ENCODE data around the gene TRMT1.

TRMT1 gene

GRCh38 chr19:13070425-13071140 lies 46.0 kb downstream of the TRMT1 start:
- no peak for DNase-seq

- DNase-seq: peak in 1 of 4 experiments; percentile 23
Measured at GRCh38 chr19:13069415-13070359, 46.9 kb downstream of the TRMT1 start.

DNA sequence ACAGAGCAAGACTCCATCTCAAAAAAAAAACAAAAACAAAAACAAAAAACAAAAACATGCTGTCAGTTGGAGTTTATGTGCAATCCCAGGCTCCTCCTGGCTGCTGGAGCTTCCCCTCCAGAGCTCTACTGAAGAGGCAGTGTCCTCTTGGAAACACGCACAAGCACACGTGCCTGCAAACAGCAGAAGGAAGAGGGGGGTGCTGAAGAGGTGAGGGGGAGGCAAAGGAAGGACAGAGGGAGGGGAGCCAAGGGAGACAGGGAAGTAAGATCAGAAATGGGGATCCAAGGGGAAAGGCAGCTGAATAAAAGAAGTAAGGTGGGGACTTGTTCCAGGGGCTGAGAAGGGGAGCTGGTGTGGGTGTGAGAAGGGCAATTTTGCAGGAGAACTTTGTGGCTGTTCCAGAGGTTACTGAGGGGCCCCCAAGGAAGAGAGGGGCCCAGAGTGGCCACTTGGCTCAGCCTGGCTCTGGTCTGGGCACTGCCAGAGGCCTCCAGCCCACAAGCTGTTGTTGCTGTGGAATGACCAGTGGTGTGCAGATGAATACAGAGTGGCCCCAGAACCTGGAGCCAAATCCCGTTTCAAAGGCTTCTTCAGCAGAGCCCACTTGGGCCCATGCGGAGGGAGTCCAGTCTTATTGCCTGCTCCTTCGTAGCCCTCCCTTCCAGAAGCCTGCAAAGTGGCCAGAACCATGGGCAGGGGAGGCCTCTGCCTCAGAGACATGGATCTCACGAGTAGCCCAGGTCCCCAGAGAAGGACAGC lies 48.3 kb downstream of the TRMT1 start:
- peak; percentile 37 to 65 (median 50) for DNase-seq

GRCh38 chr19:13066933-13067807 lies 49.4 kb downstream of the TRMT1 start:
- DNase-seq: no peak

- peak in 3 of 4 experiments; percentile 41 to 58 (median 48) for DNase-seq
Measured at GRCh38 chr19:13066226-13066625, 50.3 kb downstream of the TRMT1 start.

DNA sequence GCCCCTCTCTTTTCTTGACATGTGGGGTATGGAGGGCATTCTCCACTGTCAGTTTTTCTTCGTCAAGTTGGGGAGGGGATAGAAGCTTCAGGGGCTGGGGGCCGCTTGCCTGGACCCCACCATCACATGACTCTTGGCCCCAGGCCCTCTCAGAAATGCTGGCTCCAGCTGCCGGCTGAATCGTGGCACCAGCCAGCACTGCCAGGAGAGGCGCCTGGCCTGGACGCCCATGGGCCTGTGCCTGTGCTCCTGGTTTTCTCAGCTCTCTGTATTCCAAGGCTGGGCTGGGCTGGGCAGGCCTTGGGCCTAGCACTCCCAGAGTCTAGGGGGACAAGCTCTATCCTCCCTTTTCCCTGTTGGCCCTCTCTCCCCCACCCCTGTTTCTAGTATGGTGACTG lies 52.4 kb downstream of the TRMT1 start:
- no peak for DNase-seq

GRCh38 chr19:13063461-13064091 lies 53.0 kb downstream of the TRMT1 start:
- DNase-seq: no peak

- no peak for DNase-seq
Measured at GRCh38 chr19:13062317-13062716, 54.2 kb downstream of the TRMT1 start.

- peak; percentile 84 to 93 (median 90) for DNase-seq
Measured at GRCh38 chr19:13060964-13061927, 55.3 kb downstream of the TRMT1 start.

- no peak for DNase-seq
Measured at GRCh38 chr19:13060233-13060963, 56.1 kb downstream of the TRMT1 start.

DNA sequence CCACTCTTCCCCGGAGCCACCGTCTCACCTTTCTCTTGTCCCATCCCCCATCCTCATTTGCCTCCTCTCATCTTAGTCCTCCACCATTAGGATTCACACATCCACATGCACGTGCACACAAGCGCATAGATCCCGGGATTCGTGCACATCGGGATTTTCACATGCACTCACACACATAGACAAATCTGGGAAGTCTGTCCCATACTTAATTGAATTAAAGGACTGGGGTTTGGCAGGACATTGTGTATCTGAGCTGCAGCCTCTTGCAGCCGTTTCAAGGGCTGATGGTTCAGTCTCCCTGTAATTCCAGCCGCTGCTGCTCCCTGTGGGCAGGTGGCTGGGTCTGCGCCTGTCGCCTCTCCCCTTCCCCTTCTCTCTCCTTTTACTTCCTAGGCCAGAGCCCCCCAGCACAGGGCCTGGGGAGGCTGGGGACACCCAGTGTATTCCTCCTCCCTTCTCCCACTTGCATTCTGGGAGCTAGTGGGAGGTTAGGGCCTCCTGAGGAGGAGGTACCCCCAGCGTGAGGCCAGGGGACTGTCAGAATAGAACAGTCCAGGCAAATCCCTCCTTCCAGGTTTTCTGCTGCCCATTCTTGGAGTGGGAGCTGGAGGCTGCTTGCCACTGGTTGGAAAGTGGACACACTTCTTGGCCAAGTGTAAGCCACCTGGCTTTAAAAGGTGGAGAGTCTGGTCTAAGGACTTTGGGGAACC lies 57.4 kb downstream of the TRMT1 start:
- no peak for DNase-seq

DNA sequence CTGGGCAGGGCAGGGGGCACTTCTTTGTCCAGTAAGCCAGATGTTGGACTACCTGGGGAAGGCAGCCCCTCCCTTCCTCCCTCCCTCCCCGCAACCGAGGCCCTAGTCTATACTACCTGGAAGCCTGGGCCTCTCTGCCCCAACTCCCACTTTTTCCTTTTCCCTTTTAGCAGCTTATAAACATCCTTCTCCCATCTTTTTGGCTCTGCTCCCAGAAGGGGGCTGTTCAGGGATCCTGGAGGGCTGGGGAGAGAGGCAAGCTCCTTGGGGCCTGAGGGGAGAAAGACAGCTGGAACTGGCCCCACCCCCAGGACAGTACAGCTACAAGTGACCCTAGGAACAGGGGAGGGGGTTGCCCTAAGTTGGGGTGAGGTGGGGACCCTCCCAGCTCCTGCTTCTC lies 58.8 kb downstream of the TRMT1 start:
- no peak for DNase-seq

DNA sequence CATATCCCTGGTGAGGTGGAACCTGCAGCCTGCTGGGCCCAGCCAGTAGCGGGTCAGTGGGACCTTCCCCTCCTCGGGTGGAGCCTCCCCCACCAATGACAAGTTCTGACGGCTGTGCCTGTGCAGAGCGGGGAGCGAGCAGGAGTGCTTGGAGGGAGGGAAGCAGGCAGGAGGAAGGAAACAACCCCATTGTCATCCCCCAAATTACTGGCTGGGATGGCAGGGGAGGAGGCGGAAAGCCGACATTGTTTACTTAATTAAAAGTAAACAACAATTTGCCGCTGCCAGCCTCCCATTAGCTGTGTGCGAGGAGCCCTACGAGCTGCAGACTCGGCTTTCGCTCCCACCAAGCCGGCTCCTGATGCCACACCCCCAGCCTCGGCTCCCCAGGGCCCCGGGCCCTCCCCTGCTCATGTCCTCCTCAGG lies 59.4 kb downstream of the TRMT1 start:
- DNase-seq: no peak

DNA sequence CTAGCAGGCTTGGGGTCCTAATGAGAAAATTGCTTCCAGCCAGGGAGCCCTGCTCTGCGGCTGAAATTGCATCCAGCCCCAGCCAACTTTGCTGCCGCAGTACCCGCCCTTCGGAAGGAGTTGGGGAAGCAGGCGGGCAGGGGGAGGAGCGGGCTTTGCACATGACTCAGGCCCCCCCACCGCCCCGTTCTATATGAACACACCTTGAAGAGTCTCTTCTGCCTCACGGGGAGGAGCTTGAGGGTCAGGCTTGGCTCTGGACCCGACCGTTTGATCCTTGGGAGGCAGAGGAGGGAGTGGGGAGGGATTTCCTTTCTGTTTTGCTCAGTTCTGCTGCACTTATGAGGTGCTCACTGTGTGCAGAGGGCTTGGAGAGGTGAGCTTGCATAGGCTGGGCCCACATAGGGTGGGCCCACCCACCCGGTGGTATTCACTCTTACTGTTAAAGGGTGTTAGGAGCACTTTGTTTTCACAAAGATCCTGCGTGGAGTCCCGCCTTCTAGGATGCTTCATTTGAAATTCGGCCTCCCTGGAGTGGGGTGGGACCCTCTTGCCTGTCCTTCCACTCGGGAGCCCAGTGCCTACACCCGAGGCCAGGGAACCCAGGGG lies 60.4 kb downstream of the TRMT1 start:
- DNase-seq: no peak

- no peak for DNase-seq
Measured at GRCh38 chr19:13055213-13056051, 61.1 kb downstream of the TRMT1 start.

Measured in suppressor macrophage (primary cell).